ENCODE data around the gene PGS1.

DNA sequence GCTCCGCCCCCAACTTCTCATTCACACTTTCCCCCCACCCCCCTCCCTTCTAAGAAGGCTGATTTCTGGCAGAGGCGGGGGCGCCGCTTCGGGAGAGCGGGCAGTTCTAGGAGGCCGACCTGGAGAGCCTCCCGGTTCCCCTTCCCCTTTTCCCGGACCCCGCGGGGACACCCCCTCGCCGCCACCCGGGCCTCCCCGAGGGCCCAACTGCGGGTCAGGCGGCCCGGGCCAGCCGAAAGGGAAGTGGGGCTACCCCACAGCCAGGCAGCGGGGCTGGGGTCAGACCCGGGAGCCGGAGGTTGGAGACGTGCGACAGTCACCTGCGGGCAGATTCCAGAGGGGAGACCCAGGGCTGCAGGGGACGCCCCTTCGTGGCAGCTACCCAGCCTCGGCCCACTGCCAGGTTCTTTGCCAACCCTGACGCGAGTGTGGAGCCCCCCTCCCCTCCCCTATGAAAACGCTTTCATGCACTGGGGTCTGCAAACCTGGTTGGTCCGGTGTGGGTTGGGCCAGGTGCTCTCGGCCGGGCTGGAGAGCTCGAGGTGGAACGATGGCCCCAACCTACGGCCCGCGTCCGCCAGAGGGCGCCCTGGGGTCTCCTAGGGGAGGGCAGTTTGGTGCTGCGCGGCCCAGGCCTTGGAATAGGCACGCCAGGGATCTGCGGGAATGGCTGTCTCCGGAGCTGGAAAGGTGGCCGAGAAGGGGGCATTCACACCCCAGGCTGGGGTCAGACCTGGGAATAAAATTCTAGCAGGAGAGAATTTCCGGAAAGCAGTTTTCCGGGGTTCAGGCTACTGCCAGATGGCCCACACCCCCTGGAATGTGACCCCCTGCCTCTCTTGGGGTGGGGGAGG lies 17.9 kb upstream of the PGS1 start:
- peak; percentile 5 for TF ChIP-seq POLR2A (IDR thresholded peaks at IDR 0.05)
- TF ChIP-seq, protein P1, sequence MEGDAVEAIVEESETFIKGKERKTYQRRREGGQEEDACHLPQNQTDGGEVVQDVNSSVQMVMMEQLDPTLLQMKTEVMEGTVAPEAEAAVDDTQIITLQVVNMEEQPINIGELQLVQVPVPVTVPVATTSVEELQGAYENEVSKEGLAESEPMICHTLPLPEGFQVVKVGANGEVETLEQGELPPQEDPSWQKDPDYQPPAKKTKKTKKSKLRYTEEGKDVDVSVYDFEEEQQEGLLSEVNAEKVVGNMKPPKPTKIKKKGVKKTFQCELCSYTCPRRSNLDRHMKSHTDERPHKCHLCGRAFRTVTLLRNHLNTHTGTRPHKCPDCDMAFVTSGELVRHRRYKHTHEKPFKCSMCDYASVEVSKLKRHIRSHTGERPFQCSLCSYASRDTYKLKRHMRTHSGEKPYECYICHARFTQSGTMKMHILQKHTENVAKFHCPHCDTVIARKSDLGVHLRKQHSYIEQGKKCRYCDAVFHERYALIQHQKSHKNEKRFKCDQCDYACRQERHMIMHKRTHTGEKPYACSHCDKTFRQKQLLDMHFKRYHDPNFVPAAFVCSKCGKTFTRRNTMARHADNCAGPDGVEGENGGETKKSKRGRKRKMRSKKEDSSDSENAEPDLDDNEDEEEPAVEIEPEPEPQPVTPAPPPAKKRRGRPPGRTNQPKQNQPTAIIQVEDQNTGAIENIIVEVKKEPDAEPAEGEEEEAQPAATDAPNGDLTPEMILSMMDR (IDR thresholded peaks at IDR 0.05): peak; percentile 77 to 98 (median 88)

All from prostate gland (tissue), 2 donors.